GM12878 (cell line): Measurements from ENCODE around the gene GPR146. TPM values are rescaled to one million over a fixed set of nuclear protein-coding genes. Genes with fewer than 3 reads are reported as not detected.

Source experiments
- CHD2 ChIP-seq: IDR thresholded peaks from 2 replicates; pipeline ENCODE4 v1.6.1; 2011; ENCODE audit warnings: low read depth, low read length, improper control_type of control experiment, borderline replicate concordance
- EP300 ChIP-seq, 2 experiments: fragments of 150-350 bp in 1 of 2; IDR thresholded peaks; 2 replicates each; pipeline ENCODE4 v1.6.1; 2011 to 2012; ENCODE audit warnings: low read depth in 2 of 2, low read length in 2 of 2, borderline replicate concordance in 1 of 2, improper control_type of control experiment in 1 of 2, inconsistent platforms in 1 of 2; ENCODE audit not compliant: control insufficient read depth in 1 of 2
- MTA2 ChIP-seq: fragments of 450-650 bp; IDR thresholded peaks from 2 replicates; pipeline ENCODE4 v1.6.1; 2016; ENCODE audit warnings: low read depth, mild to moderate bottlenecking, moderate library complexity
- MTA3 ChIP-seq: IDR thresholded peaks from 2 replicates; pipeline ENCODE4 v1.6.1; 2012; ENCODE audit warnings: low read length, inconsistent platforms, borderline replicate concordance
- MXI1 ChIP-seq: fragments of 150-350 bp; IDR thresholded peaks from 2 replicates; pipeline ENCODE4 v1.6.1; 2011; ENCODE audit warnings: low read depth, mild to moderate bottlenecking, inconsistent platforms, low read length, improper control_type of control experiment
- MYC ChIP-seq: IDR thresholded peaks from 2 replicates; pipeline ENCODE4 v1.6.1; 2011; ENCODE audit warnings: mild to moderate bottlenecking, low read length, moderate library complexity, inconsistent platforms; ENCODE audit not compliant: insufficient read depth, insufficient replicate concordance, insufficient read length, severe bottlenecking
- NRF1 ChIP-seq: conservative IDR thresholded peaks from 2 replicates; pipeline ENCODE4 v1.6.1; 2011; ENCODE audit warnings: mild to moderate bottlenecking, low read depth, low read length, improper control_type of control experiment
- PKNOX1 ChIP-seq: fragments of 450-650 bp; IDR thresholded peaks from 2 replicates; pipeline ENCODE4 v1.6.1; 2016; ENCODE audit warnings: mild to moderate bottlenecking
- REST ChIP-seq: IDR thresholded peaks from 2 replicates; pipeline ENCODE4 v1.6.1; 2012; ENCODE audit warnings: mild to moderate bottlenecking, low read depth, low read length
- STAT1 ChIP-seq: fragments of 450-650 bp; conservative IDR thresholded peaks from 2 replicates; pipeline ENCODE4 v1.6.1; 2014; ENCODE audit warnings: antibody characterized with exemption, mild to moderate bottlenecking
- STAT3 ChIP-seq: IDR thresholded peaks from 2 replicates; pipeline ENCODE4 v1.6.1; 2011; ENCODE audit warnings: low read depth, low read length, improper control_type of control experiment
- ZNF274 ChIP-seq: IDR thresholded peaks from one replicate; pipeline ENCODE4 v1.8.0; 2011; ENCODE audit not compliant: insufficient read length, insufficient read depth
- ZNF622 ChIP-seq: fragments of 450-650 bp; IDR thresholded peaks from 2 replicates; pipeline ENCODE4 v1.6.1; 2017; ENCODE audit warnings: mild to moderate bottlenecking, inconsistent platforms
- polyA plus RNA-seq, 11 experiments: library from polyadenylated mRNA; depleted of rRNA in 4 of 11; unstranded in 6 of 11; stranded (reverse) in 5 of 11; fragments of >200 nt; fragmentation: Nextera tagmentation in 4 of 11; fragmentation: Illumina TruSeq in 1 of 11; extraction: Ambion mirVana in 4 of 11; extraction: Trizol in 1 of 11; gene quantifications; 1 replicate in 1 of 11; 2 replicates in 10 of 11; pipeline versions ENCODE4 v1.2.1 to v1.2.3, GENCODE V29; 2011 to 2016; ENCODE audit warnings: inconsistent platforms in 2 of 11, missing spikeins in 2 of 11, low read depth in 1 of 11
- total RNA-seq, 4 experiments: library from RNA; depleted of rRNA in 3 of 4; stranded (reverse); fragments of >200 nt in 3 of 4; fragmentation: Illumina TruSeq in 1 of 4; extraction: Trizol in 1 of 4; gene quantifications; 2 replicates each; pipeline versions ENCODE4 v1.2.1 to v1.2.3, GENCODE V29; 2013 to 2021
- TF ChIP-seq, protein P1 (sequence below): fragments of 450-650 bp; IDR thresholded peaks from 2 replicates; pipeline ENCODE4 v1.6.1; 2017; ENCODE audit warnings: mild to moderate bottlenecking, low read depth, inconsistent platforms; ENCODE audit not compliant: poor library complexity, severe bottlenecking
- TF ChIP-seq, protein P2 (sequence below): IDR thresholded peaks from 2 replicates; pipeline ENCODE4 v1.6.1; 2011; ENCODE audit warnings: borderline replicate concordance, low read depth, mild to moderate bottlenecking, moderate library complexity, mixed read lengths, low read length; ENCODE audit not compliant: insufficient read depth; ENCODE audit errors: extremely low read length
- TF ChIP-seq, protein P3 (sequence below): fragments of 450-650 bp; formaldehyde crosslinking; IDR thresholded peaks from 2 replicates; pipeline ENCODE4 v1.4.0; 2020; ENCODE audit warnings: mild to moderate bottlenecking, moderate library complexity

Gene GPR146
- total and polyA plus RNA-seq, 10 of the 15 experiments (the other 5 are each of a cell fraction or from before 2014, with no cell fraction given), result 0.19 to 12.0 (median 0.54) TPM; not detected in 2

DNA sequence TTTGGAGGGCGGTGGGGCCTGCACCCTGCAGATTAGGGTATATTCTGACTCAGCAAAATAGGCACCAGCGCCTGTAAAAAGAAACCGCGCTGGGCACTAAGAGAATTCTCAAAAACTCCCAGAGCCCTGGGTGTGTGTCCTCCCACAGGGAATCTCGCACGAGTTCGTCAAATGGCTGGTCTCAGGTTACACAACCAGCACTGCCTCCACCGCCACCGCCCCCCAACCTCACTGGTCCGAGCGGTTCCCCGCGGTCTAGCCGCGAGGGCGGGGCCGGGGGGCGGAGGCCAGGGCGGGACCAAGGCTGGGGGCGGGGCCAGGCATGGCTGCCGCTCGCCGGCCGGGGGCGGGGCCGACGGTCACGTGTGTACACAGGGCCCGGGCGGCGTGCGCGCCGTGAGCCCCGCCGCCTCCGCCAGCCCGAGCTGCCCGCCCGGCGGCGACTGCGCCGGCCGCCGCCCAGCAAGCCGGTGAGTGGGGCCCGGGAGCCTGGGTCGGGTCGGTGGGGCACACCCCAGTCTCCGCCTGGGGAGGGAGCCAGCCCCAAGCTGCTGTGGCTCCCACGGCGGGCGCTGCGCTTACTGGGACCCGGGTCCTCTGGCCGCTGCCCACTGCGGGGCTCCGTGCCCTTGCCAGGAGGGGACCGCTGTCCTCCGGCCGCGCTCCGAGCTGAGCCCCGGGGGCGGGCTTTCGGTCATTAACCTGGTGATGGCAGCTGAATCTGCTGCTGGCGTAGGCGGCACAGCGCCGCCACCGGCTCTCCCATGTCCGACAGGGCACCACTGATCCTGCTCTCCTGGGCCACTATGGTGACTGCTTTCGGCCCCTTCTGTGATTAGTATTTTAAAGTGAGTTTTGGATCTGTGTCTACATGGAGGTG is at the start of gene GPR146 (continued):
- TF ChIP-seq, protein P1, sequence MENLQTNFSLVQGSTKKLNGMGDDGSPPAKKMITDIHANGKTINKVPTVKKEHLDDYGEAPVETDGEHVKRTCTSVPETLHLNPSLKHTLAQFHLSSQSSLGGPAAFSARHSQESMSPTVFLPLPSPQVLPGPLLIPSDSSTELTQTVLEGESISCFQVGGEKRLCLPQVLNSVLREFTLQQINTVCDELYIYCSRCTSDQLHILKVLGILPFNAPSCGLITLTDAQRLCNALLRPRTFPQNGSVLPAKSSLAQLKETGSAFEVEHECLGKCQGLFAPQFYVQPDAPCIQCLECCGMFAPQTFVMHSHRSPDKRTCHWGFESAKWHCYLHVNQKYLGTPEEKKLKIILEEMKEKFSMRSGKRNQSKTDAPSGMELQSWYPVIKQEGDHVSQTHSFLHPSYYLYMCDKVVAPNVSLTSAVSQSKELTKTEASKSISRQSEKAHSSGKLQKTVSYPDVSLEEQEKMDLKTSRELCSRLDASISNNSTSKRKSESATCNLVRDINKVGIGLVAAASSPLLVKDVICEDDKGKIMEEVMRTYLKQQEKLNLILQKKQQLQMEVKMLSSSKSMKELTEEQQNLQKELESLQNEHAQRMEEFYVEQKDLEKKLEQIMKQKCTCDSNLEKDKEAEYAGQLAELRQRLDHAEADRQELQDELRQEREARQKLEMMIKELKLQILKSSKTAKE, result peak; percentile 77
- TF ChIP-seq STAT1 (no peak), MTA3 (no peak), ZNF622 (no peak), REST (no peak), MXI1 (0 out of 2 replicates have a peak, but pooled peaks have one; percentile 31), NRF1 (no peak), ZNF274 (no peak), PKNOX1 (no peak), EP300 (IDR thresholded peaks at IDR 0.05; ENCODE audit: borderline replicate concordance in 1 of 2, control insufficient read depth in 1 of 2, low read depth in 2 of 2, low read length in 2 of 2) (no peak), STAT3 (no peak), MTA2 (peak; percentile 34; the same call in 1 of the 2 replicates), CHD2 (peak; percentile 64), MYC (no peak)
- TF ChIP-seq, protein P2, sequence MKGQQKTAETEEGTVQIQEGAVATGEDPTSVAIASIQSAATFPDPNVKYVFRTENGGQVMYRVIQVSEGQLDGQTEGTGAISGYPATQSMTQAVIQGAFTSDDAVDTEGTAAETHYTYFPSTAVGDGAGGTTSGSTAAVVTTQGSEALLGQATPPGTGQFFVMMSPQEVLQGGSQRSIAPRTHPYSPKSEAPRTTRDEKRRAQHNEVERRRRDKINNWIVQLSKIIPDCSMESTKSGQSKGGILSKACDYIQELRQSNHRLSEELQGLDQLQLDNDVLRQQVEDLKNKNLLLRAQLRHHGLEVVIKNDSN, result peak; percentile 67
- TF ChIP-seq, protein P3, sequence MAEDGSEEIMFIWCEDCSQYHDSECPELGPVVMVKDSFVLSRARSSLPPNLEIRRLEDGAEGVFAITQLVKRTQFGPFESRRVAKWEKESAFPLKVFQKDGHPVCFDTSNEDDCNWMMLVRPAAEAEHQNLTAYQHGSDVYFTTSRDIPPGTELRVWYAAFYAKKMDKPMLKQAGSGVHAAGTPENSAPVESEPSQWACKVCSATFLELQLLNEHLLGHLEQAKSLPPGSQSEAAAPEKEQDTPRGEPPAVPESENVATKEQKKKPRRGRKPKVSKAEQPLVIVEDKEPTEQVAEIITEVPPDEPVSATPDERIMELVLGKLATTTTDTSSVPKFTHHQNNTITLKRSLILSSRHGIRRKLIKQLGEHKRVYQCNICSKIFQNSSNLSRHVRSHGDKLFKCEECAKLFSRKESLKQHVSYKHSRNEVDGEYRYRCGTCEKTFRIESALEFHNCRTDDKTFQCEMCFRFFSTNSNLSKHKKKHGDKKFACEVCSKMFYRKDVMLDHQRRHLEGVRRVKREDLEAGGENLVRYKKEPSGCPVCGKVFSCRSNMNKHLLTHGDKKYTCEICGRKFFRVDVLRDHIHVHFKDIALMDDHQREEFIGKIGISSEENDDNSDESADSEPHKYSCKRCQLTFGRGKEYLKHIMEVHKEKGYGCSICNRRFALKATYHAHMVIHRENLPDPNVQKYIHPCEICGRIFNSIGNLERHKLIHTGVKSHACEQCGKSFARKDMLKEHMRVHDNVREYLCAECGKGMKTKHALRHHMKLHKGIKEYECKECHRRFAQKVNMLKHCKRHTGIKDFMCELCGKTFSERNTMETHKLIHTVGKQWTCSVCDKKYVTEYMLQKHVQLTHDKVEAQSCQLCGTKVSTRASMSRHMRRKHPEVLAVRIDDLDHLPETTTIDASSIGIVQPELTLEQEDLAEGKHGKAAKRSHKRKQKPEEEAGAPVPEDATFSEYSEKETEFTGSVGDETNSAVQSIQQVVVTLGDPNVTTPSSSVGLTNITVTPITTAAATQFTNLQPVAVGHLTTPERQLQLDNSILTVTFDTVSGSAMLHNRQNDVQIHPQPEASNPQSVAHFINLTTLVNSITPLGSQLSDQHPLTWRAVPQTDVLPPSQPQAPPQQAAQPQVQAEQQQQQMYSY (CRISPR knock-in tag), result no peak
